CD4-positive, alpha-beta T cell treated with Interleukin-17A for 4 hours (primary cell): Measurements from ENCODE around the gene CASR.
A peak's percentile ranks its signal among the peaks of the same experiment; 100 is the strongest.

Experiments used
- DNase-seq: peaks from one replicate; pipeline ENCODE4 v3.0.0-alpha.2; 2020; ENCODE audit warnings: mixed read lengths

CASR gene

GRCh38 chr3:122312826-122313225 is 129.4 kb downstream of the CASR start:
- DNase-seq: no peak

- no peak for DNase-seq
Measured at GRCh38 chr3:122313281-122313680, 129.8 kb downstream of the CASR start.

GRCh38 chr3:122314228-122314876 is 130.9 kb downstream of the CASR start:
- no peak for DNase-seq

- no peak for DNase-seq
Measured at GRCh38 chr3:122315619-122316018, 132.2 kb downstream of the CASR start.

- DNase-seq: no peak
Measured at GRCh38 chr3:122316368-122316767, 132.9 kb downstream of the CASR start.

- no peak for DNase-seq
Measured at GRCh38 chr3:122318620-122319019, 135.2 kb downstream of the CASR start.

- DNase-seq: peak; percentile 19
Measured at GRCh38 chr3:122322095-122323075, 138.9 kb downstream of the CASR start.

- DNase-seq: no peak
Measured at GRCh38 chr3:122324871-122325323, 141.4 kb downstream of the CASR start, which contains the start of gene CSTA. Gene CSTA (plus strand): TSS chr3:122325248. CDS start chr3:122325293, 45 bp downstream.

GRCh38 chr3:122325769-122326168 is 142.3 kb downstream of the CASR start:
- DNase-seq: no peak

- no peak for DNase-seq
Measured at GRCh38 chr3:122331886-122332285, 148.4 kb downstream of the CASR start.

GRCh38 chr3:122332551-122332950 is 149.1 kb downstream of the CASR start:
- no peak for DNase-seq
